ENCODE measurements around the gene GLTP. TPM values are rescaled to one million over a fixed set of nuclear protein-coding genes. Genes with fewer than 3 reads are reported as not detected.
A peak's percentile ranks its signal among the peaks of the same experiment; 100 is the strongest.

GLTP gene
- total and polyA plus RNA-seq, 2 of the 13 experiments (the other 11 are each of a cell fraction or from before 2014, with no cell fraction given): 10.7 to 12.9 TPM

- TF ChIP-seq, protein P1, sequence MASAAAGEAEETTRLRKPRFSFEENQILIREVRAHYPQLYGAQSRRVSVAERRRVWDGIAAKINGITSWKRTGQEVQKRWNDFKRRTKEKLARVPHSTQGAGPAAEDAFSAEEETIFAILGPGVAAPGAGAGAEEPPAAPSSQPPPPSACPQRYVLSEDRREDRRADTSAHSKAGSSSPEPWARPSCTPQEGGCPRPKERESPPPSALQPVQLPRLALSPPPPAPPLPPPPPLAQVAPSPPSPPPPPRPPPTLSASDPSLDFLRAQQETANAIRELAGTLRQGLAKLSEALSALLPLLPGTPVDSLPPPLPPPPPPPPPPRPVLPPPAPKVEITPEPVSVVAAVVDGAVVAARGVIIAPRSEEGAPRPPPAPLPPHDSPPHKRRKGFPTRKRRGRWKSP (CRISPR knock-in tag; IDR thresholded peaks at IDR 0.05): no peak
- 0 out of 2 replicates have a peak, but pooled peaks have one; percentile 18 for TF ChIP-seq MED1 (CRISPR knock-in tag; IDR thresholded peaks at IDR 0.05)
Observed at GRCh38 chr12:109890620-109891170, 10.4 kb upstream of the GLTP start (continued).

- no peak overlapping the region for H2AFZ ChIP-seq (ENCODE audit: low read length)
- peak overlapping the region; percentile 56; the same call in 1 of the 2 replicates for H3K4me2 ChIP-seq (ENCODE audit: low read depth, low read length)
- H3K4me3 ChIP-seq (replicated peaks in 1 of 3; ENCODE audit: insufficient read depth in 1 of 3, low read depth in 2 of 3, low read length in 3 of 3): no peak overlapping the region
Observed at GRCh38 chr12:109888179-109889020, 8.1 kb upstream of the GLTP start.

More at GRCh38 chr12:109888179-109889020, 8.1 kb upstream of the GLTP start:
- ChIA-PET POLR2A (no interaction called here), CTCF (ENCODE audit: low intra/inter-chr PET ratio, low total read pairs) (no interaction called here)
- H3K27me3 ChIP-seq (ENCODE audit: control insufficient read depth in 1 of 2, insufficient read depth in 2 of 2, low read length in 2 of 2): peaks cover 0 to 3% of the 10 kb centered on the region in 2 experiments; a peak in 1 of 5 replicates
- no peaks in the 10 kb centered on the region for H4K20me1 ChIP-seq (ENCODE audit: insufficient read depth, low read length)
- no peak for DNase-seq (ENCODE audit: low spot score)
- H3K9me3 ChIP-seq (ENCODE audit: low read length): no peaks in the 10 kb centered on the region
- no peak overlapping the region for H3K27ac ChIP-seq (ENCODE audit: extremely low read length, insufficient read depth, low read length)
- TF ChIP-seq ZNF263 (CRISPR knock-in tag; IDR thresholded peaks at IDR 0.05) (peak; percentile 38; the same call in 1 of the 2 replicates), ZNF441 (CRISPR knock-in tag; IDR thresholded peaks at IDR 0.05; ENCODE audit: borderline replicate concordance) (no peak), KDM5B (CRISPR knock-in tag; IDR thresholded peaks at IDR 0.05; ENCODE audit: borderline replicate concordance) (no peak), FOSL2 (CRISPR knock-in tag; IDR thresholded peaks at IDR 0.05) (no peak), ZNF75D (CRISPR knock-in tag; IDR thresholded peaks at IDR 0.05; ENCODE audit: borderline replicate concordance) (no peak), ZNF83 (CRISPR knock-in tag; IDR thresholded peaks at IDR 0.05; ENCODE audit: borderline replicate concordance) (no peak), ZNF891 (CRISPR knock-in tag; IDR thresholded peaks at IDR 0.05) (no peak)
- TF ChIP-seq, protein P2, sequence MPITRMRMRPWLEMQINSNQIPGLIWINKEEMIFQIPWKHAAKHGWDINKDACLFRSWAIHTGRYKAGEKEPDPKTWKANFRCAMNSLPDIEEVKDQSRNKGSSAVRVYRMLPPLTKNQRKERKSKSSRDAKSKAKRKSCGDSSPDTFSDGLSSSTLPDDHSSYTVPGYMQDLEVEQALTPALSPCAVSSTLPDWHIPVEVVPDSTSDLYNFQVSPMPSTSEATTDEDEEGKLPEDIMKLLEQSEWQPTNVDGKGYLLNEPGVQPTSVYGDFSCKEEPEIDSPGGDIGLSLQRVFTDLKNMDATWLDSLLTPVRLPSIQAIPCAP (CRISPR knock-in tag; IDR thresholded peaks at IDR 0.05; ENCODE audit: low read depth): no peak
- TF ChIP-seq, protein P3, sequence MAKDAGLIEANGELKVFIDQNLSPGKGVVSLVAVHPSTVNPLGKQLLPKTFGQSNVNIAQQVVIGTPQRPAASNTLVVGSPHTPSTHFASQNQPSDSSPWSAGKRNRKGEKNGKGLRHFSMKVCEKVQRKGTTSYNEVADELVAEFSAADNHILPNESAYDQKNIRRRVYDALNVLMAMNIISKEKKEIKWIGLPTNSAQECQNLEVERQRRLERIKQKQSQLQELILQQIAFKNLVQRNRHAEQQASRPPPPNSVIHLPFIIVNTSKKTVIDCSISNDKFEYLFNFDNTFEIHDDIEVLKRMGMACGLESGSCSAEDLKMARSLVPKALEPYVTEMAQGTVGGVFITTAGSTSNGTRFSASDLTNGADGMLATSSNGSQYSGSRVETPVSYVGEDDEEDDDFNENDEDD (CRISPR knock-in tag; IDR thresholded peaks at IDR 0.05; ENCODE audit: borderline replicate concordance): no peak
- no peak overlapping the region; the same call in 1 of the 2 replicates for H3K9ac ChIP-seq (ENCODE audit: insufficient read depth, low read depth, low read length)
- in situ Hi-C loops (cut with HindIII; ENCODE audit: extremely low pct_ligation_motif_present, low pct_unique_long_range_greater_than_20kb): no loop called here
- intact Hi-C loops (cut with micrococcal nuclease; ENCODE audit: unreplicated experiment): no loop called here
- no peak for FAIRE-seq
- ATAC-seq: peak; percentile 32
- H3K79me2 ChIP-seq (ENCODE audit: insufficient read depth, low read length): no peaks in the 10 kb centered on the region
- peaks cover 52% of the 10 kb centered on the region for H3K4me1 ChIP-seq (ENCODE audit: insufficient read depth, low read length)
- BruUV-seq (replicated peaks): no TSS peak
- 45% methylated on average over 12 of the region's 12 CpGs for WGBS (ENCODE audit: low lambda C conversion rate)
- no peaks in the 10 kb centered on the region for H3K36me3 ChIP-seq (replicated peaks in 1 of 2; ENCODE audit: control insufficient read depth in 1 of 2, insufficient read depth in 2 of 2, low read length in 2 of 2)
